GM12801 (cell line): ENCODE data around the gene PIK3C2G.

ENCODE experiments used
- CTCF ChIP-seq: IDR thresholded peaks from one replicate; pipeline ENCODE4 v1.5.1; 2011; ENCODE audit warnings: control low read depth; ENCODE audit not compliant: insufficient read length; ENCODE audit errors: extremely low read depth

The PIK3C2G gene

GRCh38 chr12:18246066-18246465 lies 15.3 kb upstream of the PIK3C2G start:
- no peak for TF ChIP-seq CTCF

- no peak for TF ChIP-seq CTCF
Observed at GRCh38 chr12:18250313-18250916, 10.9 kb upstream of the PIK3C2G start.

- TF ChIP-seq CTCF = no peak
Observed at GRCh38 chr12:18254081-18254480, 7.2 kb upstream of the PIK3C2G start.

GRCh38 chr12:18257251-18257650 lies 4.1 kb upstream of the PIK3C2G start:
- TF ChIP-seq CTCF = no peak

GRCh38 chr12:18258929-18259328 lies 2.4 kb upstream of the PIK3C2G start:
- TF ChIP-seq CTCF = no peak

GRCh38 chr12:18259906-18260682 lies 1.2 kb upstream of the PIK3C2G start:
- TF ChIP-seq CTCF = no peak

GRCh38 chr12:18261906-18262305 lies 588 bp downstream of the PIK3C2G start:
- TF ChIP-seq CTCF = no peak
